RCC 7860 (cell line): Measurements from ENCODE around the gene CMTM3.
"Not testable (repeated sequence)": the region's sequence is repeated elsewhere in the genome, so short reads cannot be mapped to it uniquely, and the experiment has no call there.

Source experiments
- DNase-seq: peaks from one replicate; pipeline ENCODE4 v3.0.0-alpha.2; 2015; ENCODE audit warnings: low spot score
- FAIRE-seq: peaks from 2 replicates; lab custom pipeline; 2012; peaks lifted over from hg19 to GRCh38; lab: Jason Lieb, UNC

CMTM3 gene

DNA sequence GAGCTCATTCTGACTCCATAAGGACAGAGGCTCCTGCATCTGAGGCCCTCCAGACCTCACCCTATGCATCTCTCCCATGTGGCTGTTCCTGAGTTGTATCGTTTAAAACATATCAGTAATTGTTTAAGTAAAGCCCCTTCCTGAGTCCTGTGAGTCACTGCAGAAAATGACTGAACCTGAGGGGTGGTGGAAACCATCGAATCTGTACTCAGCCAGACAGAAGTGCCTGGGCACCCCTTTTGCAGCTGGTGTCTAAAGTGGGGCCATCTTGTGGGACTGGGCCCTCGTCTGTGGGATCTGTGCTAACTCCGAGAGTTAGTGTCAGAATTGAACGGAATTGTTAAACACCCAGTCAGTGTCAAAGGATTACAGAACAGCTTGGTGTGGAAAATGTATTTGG, 25.4 kb downstream of the CMTM3 start:
- no peak for FAIRE-seq
- DNase-seq, result no peak

DNA sequence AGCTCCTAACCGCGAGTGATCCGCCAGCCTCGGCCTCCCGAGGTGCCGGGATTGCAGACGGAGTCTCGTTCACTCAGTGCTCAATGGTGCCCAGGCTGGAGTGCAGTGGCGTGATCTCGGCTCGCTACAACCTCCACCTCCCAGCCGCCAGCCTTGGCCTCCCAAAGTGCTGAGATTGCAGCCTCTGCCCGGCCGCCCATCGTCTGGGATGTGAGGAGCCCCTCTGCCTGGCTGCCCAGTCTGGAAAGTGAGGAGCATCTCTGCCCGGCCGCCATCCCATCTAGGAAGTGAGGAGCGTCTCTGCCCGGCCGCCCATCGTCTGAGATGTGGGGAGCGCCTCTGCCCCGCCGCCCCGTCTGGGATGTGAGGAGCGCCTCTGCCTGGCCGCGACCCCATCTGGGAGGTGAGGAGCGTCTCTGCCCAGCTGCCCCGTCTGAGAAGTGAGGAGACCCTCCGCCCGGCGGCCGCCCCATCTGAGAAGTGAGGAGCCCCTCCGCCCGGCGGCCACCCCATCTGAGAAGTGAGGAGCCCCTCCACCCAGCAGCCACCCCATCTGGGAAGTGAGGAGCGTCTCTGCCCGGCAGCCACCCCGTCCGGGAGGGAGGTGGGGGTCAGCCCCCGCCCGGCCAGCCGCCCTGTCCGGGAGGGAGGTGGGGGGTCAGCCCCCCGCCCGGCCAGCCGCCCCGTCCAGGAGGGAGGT, 26.2 kb downstream of the CMTM3 start:
- not testable (repeated sequence) for FAIRE-seq, DNase-seq

DNA sequence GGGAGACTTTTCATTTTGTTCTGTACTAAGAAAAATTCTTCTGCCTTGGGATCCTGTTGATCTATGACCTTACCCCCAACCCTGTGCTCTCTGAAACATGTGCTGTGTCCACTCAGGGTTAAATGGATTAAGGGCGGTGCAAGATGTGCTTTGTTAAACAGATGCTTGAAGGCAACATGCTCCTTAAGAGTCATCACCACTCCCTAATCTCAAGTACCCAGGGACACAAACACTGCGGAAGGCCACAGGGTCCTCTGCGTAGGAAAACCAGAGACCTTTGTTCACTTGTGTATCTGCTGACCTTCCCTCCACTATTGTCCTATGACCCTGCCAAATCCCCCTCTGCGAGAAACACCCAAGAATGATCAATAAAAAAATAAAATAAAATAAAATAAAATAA, 27.1 kb downstream of the CMTM3 start:
- DNase-seq, FAIRE-seq: not testable (repeated sequence)

DNA sequence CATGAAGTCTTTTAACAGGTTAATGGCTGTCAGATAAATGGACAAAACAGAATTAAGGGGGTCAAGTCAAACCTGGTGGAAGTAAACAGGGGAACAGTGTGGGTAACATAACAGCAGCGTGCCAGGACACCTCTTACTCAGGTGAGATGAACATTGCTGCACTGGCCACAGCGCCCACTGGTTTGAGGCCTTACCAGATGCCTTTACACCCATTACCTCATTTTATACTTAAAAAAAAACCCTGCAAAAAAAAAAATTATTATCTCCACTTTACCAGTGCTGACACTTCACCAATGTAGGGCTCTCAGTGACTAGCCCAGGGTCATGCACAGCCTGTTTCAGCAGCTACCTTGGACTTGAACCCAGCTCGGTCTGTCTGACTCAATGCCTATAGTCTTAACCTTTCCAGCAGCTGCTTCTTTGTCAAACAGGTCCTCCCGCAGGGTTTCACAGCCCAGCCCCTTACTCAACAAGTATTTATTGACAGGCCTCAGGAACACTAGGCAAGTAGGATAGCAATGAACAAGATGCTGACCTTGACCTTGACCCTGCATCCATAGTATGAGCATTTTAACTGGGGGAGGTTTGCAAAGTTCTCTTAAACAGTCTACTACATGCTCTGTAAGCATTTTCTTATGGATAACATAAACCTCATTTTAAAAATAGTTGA, 30.2 kb downstream of the CMTM3 start:
- no peak for FAIRE-seq
- no peak for DNase-seq

DNA sequence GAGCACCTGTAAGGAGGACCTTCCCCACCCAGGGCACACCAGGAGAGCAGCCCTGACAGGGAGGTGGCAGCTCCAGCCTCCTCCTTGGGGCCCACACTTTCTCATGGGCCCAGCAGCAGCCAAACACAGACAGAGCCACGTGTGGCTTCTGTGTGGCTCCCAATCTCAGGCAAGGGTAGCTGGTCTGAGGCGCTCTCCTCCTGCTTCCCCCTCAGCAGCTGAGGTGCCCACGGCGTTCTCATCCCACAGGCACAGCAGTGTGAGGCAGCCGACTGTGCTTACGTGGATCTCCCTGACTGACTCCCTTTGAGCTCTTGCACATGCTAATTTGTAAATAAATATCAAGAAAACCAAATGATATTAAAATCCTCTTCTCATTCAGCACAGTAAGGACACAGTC, 30.9 kb downstream of the CMTM3 start:
- FAIRE-seq (no peak), DNase-seq (no peak)

DNA sequence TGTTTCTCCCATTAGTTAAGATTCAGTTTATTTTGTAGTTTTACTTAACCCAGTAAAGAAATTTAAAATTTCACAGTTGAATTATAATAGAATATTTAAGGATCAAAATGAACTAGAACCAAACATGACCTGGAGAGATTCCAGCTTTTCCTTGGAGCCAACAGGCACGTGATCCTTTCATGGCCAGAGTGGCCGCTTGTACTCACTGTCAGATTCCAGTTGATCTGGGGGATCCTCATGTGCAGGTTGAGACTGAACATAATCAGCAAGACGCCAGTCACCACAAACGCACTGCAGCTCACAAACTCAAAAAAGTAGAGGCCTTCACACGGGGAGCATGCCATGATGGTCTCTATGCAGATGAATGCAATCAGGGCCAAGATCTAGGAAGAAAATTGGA, 31.7 kb downstream of the CMTM3 start:
- no peak for FAIRE-seq
- DNase-seq, result no peak

DNA sequence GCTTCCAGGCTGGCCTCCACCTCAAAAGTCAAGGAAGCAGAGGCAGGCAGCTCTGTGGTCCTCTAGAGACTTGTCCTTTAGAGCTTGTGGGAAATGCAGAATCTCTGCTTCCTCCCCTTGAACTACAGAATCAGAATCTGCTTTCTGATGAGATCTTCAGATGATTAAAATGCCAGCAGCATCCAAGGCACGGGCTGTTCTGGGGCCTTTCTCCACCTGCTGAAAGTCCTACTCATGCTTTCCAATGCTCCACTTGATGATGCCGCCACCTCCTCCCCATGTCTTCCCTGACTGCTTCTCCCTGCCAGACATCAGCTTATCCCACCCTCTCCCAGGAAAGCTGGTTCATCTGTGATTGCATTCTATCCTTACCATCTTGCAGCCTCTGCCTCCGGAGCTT, 33.3 kb downstream of the CMTM3 start:
- FAIRE-seq, result no peak
- DNase-seq, result no peak

DNA sequence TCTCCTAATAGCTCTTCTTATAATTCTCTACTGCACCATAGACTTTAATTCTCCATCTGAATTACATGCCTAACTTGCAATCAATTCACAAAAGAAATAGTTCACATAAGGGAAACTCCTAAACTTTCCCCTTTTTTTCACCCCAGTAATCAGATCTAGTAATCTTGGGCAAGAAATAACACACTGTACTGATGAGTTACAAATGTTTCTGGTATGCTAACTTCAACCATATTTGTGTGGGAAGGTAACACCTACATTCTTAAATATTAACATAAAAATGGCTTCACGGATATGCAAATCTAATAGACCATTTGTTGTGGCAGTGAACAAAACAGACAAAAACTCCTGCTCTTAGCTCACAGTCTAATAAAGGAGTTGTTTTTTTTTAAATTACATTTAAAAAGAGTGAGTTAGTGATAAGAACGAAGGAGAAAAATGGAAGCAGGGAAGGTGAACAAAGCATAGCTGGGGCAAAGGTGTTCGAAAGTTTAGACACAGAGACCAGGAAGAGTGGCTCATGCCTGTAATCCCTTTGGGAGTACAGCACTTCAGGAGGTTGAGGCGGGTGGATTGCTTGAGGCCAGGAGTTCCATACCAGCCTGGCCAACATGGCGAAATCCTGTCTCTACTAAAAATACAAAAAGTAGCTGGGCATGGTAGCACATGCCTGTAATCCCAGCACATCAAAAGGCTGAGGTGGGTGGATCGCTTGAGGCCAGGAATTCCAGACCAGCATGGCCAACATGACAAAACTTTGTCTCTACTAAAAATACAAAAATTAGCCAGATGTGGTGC, 34.8 kb downstream of the CMTM3 start:
- FAIRE-seq (no peak), DNase-seq (no peak)

DNA sequence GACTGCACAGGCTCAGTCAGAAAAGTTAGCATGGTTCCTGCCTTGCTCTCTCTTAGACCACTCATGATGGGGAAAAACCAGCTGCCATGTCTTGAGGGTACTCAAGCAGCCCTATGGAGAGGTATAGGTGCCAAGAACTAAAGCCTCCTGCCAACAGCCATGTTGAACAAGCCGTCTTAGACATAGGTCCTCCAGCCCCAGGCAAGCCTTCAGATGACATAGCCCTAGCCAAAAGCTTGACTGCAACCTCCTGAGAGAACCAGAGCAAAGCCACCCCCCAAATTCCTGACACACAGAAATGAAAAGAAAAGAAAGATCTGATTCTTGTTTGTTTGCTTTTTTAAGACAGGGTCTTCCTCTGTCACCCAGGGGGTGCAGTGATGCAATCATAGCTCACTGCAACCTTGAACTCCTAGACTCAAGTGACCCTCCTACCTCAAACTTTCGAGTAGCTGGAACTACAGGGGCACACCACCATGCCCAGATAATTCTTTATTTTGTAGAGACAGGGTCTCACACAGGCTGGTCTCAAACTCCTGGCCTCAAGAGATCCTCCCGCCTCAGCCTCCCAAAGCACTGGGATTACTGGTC, 36.3 kb downstream of the CMTM3 start:
- DNase-seq (no peak), FAIRE-seq (no peak)

DNA sequence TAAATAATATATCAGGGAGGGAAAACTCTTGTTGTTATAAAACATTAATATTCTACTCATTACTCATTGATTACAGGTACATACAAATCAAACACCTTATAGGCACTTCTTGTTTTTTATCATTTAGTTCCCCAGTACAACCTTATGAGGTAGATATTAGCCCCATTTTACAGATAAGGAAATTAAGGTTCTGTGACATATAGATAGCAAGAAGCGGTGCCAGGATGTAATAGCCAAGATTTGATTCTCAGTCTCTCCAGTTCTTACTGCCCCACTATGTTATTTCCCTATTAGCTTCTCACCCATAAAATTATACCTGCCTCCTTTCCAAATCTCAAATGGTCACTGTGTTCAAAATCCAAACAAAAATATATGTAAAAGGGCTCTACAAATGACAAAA, 36.9 kb downstream of the CMTM3 start:
- DNase-seq (no peak), FAIRE-seq (no peak)

DNA sequence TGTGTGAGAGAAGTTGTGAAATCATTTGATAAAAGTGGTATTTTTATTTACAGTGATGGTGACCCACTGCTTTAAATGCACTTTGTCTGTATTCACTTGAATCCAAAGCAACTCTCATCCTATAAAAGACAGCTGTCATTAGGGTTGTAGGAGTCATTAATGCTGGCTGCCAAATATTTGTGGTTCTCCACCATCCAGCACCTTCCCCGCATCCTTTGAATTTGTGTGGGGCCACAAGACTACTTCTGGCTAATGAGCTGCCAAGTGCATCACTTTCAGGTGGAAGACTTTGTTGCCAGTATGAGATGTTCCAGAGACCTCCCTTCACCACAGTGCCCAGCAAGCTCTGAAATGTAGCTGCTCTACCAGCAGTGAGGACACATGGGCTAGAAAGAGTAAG, 43.4 kb downstream of the CMTM3 start:
- FAIRE-seq (no peak), DNase-seq (no peak)

DNA sequence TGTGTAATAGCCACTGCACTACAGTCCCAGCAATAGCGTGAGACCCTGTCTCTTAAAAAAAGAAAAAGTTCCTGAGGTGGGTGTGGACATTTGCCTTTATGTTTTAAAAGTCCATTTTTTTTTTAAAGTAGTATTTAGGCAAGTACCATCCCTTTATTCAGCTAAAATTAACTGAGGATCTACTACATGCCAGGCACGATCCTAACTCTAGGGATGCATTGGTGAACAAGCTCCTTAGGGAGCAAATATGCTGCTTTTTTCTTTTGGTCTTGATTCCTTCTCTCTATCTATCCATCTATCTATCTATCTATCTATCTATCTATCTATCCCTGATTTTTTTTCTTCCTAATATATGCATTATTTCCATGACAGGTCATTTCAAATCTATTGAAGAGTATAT, 44.7 kb downstream of the CMTM3 start:
- FAIRE-seq, result no peak

DNA sequence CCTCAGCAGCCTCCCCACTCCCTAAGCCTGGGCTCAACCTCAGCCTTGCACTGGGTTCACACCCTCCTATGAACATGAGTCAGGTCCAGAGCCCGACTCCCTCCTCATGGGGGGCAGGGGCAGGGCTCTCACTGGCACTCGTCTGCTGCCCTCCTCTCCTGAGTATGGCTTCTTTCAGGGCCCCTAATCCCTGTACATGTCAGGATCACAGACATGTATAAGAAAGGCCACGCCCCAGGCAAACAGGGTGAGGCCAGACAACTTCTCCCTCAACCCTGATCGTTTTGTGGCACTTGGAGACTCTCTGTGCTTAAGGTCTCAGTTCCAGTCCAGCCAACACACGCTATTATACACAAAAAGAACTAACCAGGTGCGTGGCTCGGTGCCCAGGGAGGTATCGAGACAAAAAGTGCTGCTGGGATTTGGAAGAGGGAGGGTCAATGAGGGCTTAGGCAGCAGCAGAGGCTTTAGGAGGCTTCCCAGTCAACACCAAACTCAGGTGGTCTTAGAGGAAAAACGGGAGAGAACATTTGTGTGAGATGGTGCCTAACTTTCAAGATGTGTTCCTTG, 45.2 kb downstream of the CMTM3 start:
- DNase-seq (no peak), FAIRE-seq (no peak)

More for the DNA sequence above, 44.7 kb downstream of the CMTM3 start:
- DNase-seq, result no peak

DNA sequence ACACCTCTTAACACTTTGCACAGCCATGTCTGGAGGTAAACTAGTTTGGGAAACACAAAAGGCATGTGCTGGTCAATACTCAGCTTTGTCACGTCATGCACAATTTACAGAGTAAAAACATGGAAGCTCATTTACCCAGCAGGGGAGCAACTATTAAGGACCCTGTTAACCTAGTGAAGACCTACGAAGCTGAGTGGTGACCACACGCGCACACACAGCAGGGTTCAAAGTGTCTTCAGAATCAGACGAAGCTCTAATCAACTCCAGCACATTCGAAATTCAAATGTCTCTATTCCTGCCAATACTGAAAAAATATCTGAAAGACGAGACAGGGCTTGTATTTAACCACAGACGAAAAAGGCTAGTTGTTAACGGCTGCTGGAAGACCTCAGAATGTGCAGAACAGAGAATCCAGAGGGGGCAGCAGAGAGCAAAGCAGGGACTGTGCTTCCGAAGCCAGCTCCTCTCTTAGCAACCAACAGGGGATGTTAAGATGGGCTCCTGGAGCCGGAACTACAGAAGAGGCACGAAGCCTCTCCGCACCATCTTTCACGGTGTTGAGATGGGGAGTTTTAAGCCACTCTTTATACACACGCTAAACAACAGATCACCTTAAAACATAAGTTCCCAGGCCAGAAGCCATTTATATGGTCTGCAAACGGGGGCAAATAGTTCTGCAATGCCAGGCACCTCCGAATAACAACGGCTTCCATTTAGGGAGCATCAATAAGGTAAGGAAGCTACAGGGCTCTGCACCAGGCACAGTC, 46.4 kb downstream of the CMTM3 start:
- peak; percentile 8 for FAIRE-seq
- DNase-seq, result peak; percentile 61

DNA sequence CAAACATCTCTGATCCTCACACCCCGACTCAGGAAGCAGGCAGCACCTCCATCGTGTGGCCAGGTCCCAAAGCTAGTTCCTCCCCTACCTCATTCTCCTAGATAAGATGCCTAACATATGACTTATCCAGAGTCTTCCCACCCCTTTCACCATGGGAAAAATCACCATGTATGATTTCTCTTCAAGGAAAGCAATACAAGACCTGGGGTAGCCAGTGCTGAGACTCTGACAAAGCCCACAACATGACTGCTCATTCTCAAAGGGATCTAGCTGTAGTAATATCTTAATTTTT, 46.9 kb downstream of the CMTM3 start:
- no peak for DNase-seq

DNA sequence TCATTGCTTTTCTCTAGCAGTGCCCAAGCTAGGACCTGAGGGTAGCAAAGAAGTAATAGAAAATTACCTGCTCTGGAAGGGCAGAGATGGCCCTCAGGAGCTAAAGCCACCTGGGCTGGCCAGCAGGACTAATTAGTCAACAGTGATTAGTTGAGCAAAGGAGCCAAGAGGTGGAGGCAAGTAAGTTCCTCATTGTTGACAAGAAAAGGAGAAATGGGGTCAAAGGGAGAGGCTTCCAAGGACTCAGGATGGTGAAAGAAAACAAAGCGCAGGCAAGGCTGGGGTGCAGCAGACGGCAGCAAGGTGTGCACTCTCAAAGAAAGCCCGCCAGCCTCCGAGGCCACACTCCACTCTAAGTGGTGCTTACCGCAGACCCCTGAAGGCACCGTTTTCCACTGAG, 47.5 kb downstream of the CMTM3 start:
- DNase-seq (no peak), FAIRE-seq (no peak)

More for the DNA sequence above, 46.9 kb downstream of the CMTM3 start:
- no peak for FAIRE-seq

DNA sequence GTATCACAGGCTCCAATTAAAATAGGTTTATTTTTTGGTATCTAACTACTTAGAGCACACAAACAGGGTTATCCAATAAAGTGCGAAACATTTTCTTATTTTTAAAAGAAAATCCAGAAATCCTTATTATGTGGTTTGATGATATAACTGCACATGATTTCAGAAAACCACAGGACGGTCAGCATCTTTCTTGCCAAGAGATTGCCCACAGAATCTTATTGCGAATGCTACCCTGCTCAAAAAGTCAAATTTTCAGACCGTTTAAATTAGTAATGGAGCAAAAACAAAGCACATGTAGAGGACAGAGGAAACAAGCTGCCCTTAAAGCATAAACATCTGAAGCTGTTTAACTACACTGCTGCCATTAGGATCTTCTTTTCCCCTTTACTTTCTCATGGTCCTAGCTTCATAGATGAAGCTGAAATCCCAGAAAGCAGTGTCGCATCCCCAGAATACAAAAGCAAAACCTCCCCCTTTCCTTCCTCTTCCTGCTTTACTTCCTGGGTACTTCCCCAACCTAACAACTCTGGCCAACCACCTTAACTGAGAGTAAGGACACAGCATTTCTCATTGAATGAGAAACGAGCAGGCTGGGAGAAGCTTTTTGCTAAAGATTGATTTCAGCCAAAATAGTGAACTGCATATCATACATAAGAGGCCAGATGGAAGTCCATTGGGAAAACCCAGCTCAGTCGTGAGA, 48.3 kb downstream of the CMTM3 start:
- no peak for DNase-seq

DNA sequence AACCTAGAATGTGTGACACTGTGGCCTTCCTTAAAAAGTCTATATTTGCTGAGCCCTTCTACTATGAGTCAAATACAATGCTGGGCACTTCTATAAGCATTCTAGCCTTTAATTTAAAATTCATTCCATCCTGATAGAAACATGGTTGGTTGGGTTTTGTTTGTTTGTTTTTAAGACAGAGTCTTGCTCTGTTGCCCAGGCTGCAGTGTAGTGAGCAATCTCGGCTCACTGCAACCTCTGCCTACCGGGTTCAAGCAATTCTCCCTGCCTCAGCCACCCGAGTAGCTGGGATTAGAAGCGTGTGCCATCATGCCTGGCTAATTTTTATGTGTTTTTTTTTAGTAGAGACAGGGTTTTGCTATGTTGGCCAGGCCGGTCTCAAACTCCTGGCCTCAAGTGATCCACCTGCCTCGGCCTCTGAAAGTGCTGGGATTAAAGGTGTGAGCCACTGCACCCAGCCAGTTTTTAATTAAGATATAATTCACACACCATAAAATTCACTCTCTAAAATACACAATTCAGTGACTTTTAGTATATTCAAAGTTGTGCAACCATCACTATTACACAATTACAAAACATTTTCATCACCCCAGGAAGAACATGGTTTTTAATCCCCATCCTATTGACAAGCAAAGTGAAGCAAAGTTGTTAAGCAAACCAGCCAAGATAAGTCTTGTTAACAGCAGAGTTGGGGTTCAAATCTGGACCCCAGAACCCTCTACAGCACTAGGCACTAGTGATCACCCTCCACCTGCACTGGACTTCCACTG, 49.3 kb downstream of the CMTM3 start:
- no peak for DNase-seq
- no peak for FAIRE-seq

More for the DNA sequence above, 48.3 kb downstream of the CMTM3 start:
- FAIRE-seq, result no peak

DNA sequence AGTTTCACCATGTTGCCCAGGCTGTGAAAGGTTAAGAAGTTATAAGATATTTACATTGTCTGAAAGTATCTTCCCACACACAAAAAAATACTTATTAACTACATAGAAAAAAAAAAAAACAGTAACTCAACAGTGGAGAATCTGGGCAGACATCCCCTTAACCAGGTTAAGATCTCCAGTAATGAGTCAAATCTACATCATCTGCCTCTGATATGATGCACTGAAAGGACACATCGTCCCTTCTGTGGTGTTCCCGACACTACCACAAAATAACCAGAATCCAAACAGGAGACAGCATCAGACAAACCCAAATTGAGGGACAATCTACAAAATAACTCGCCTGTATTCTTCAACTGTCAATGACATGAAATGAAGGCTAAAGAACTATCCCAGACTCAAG, 52.0 kb downstream of the CMTM3 start:
- DNase-seq (peak; percentile 66), FAIRE-seq (peak; percentile 92)
